ENCODE measurements around the gene PLA2G4F.

- no peak for TF ChIP-seq POLR2A (IDR thresholded peaks at IDR 0.05; ENCODE audit: low read length)
- no peak for TF ChIP-seq GATA1 (IDR thresholded peaks at IDR 0.05; ENCODE audit: low read depth, low read length)
Observed at GRCh38 chr15:42138968-42139386, 17.5 kb downstream of the PLA2G4F start.
